ENCODE measurements around the gene B9D1. TPM values are rescaled to one million over a fixed set of nuclear protein-coding genes. Genes with fewer than 3 reads are reported as not detected.

Gene B9D1
- total and polyA plus RNA-seq, 2 experiments from 2014 or later, result 35.2 to 63.5 TPM

DNA sequence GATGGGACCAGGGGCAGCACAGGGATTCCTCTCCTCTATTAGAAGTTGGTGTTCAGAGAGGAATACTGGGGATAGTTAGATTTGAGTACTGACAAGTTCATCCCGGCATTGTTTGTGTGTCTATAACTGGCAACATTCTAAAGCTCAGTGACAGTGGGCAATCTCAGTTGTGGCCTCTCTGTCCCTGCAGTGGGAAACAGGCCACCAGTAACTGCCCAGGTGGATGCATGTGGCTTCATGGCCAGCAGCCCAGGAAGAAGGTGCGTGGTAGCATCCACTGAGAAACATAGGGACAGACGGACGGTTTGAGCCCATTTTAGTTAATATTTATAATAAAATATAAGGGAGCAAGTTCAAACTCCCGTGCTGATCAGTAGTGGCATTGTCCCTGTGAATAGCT, 51.5 kb downstream of the B9D1 start (continued):
- TF ChIP-seq, protein P1, sequence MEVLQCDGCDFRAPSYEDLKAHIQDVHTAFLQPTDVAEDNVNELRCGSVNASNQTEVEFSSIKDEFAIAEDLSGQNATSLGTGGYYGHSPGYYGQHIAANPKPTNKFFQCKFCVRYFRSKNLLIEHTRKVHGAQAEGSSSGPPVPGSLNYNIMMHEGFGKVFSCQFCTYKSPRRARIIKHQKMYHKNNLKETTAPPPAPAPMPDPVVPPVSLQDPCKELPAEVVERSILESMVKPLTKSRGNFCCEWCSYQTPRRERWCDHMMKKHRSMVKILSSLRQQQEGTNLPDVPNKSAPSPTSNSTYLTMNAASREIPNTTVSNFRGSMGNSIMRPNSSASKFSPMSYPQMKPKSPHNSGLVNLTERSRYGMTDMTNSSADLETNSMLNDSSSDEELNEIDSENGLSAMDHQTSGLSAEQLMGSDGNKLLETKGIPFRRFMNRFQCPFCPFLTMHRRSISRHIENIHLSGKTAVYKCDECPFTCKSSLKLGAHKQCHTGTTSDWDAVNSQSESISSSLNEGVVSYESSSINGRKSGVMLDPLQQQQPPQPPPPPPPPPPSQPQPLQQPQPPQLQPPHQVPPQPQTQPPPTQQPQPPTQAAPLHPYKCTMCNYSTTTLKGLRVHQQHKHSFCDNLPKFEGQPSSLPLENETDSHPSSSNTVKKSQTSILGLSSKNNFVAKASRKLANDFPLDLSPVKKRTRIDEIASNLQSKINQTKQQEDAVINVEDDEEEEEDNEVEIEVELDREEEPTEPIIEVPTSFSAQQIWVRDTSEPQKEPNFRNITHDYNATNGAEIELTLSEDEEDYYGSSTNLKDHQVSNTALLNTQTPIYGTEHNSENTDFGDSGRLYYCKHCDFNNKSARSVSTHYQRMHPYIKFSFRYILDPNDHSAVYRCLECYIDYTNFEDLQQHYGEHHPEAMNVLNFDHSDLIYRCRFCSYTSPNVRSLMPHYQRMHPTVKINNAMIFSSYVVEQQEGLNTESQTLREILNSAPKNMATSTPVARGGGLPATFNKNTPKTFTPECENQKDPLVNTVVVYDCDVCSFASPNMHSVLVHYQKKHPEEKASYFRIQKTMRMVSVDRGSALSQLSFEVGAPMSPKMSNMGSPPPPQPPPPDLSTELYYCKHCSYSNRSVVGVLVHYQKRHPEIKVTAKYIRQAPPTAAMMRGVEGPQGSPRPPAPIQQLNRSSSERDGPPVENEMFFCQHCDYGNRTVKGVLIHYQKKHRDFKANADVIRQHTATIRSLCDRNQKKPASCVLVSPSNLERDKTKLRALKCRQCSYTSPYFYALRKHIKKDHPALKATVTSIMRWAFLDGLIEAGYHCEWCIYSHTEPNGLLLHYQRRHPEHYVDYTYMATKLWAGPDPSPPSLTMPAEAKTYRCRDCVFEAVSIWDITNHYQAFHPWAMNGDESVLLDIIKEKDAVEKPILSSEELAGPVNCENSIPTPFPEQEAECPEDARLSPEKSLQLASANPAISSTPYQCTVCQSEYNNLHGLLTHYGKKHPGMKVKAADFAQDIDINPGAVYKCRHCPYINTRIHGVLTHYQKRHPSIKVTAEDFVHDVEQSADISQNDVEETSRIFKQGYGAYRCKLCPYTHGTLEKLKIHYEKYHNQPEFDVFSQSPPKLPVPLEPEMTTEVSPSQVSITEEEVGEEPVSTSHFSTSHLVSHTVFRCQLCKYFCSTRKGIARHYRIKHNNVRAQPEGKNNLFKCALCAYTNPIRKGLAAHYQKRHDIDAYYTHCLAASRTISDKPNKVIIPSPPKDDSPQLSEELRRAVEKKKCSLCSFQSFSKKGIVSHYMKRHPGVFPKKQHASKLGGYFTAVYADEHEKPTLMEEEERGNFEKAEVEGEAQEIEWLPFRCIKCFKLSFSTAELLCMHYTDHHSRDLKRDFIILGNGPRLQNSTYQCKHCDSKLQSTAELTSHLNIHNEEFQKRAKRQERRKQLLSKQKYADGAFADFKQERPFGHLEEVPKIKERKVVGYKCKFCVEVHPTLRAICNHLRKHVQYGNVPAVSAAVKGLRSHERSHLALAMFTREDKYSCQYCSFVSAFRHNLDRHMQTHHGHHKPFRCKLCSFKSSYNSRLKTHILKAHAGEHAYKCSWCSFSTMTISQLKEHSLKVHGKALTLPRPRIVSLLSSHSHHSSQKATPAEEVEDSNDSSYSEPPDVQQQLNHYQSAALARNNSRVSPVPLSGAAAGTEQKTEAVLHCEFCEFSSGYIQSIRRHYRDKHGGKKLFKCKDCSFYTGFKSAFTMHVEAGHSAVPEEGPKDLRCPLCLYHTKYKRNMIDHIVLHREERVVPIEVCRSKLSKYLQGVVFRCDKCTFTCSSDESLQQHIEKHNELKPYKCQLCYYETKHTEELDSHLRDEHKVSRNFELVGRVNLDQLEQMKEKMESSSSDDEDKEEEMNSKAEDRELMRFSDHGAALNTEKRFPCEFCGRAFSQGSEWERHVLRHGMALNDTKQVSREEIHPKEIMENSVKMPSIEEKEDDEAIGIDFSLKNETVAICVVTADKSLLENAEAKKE (CRISPR knock-in tag; IDR thresholded peaks at IDR 0.05), result no peak

DNA sequence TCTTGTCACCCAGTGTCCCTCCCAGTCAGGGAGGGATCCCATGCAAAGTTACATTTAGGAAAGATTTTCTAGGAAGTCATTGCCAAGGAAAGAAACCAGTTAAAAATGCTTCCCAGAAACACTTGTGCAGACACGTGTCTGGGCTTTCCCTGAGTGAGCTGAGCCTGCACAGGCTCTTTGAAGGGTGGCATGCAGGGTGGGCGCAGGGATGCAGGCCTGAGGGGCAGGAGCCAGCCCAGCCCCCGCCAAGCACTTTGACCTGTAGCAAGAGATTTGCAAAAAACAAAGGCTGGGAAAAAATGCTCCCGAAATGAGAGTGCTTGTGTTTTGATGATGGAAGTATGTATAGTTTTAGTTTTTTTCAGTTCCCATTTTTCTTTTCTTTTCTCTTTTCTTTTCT, 52.4 kb downstream of the B9D1 start:
- H3K27me3 ChIP-seq (ENCODE audit: insufficient read depth), result no peaks in the 10 kb centered on the region
- H3K36me3 ChIP-seq (ENCODE audit: insufficient read depth), result 0 out of 2 replicates have a peak, but pooled peaks cover 3% of the 10 kb centered on the region
- TF ChIP-seq ZNF114 (CRISPR knock-in tag; IDR thresholded peaks at IDR 0.05), result no peak
- H3K4me3 Mint-ChIP-seq, result no peak overlapping the region
- H3K4me1 ChIP-seq (ENCODE audit: insufficient read depth), result no peaks in the 10 kb centered on the region
- no peaks in the 10 kb centered on the region for H3K9me2 ChIP-seq (ENCODE audit: insufficient read depth)
- peaks cover 10% of the 10 kb centered on the region for H3K27me3 Mint-ChIP-seq (ENCODE audit: insufficient read depth, low read depth, poor library complexity)
- no peaks in the 10 kb centered on the region; the same call in 2 of the 3 replicates for H3K9me3 Mint-ChIP-seq
- H3K79me2 ChIP-seq (replicated peaks; ENCODE audit: insufficient read depth), result 0 out of 2 replicates have a peak, but pooled peaks cover 6% of the 10 kb centered on the region
- H3K4me2 ChIP-seq, result no peak overlapping the region
- no peak overlapping the region for H3K27ac Mint-ChIP-seq
- peaks cover 10% of the 10 kb centered on the region for H3K4me1 Mint-ChIP-seq
- ATAC-seq, result no peak
- H4K20me1 ChIP-seq (replicated peaks; ENCODE audit: insufficient read depth), result no peaks in the 10 kb centered on the region; the same call in 1 of the 2 replicates
- no peak overlapping the region for H3K27ac ChIP-seq (ENCODE audit: low read depth)
- no peak for DNase-seq (ENCODE audit: low spot score)
- no peak overlapping the region for H3K4me3 ChIP-seq
- H3K36me3 Mint-ChIP-seq (ENCODE audit: low read depth), result peaks cover 34% of the 10 kb centered on the region
- no peak overlapping the region for H2AFZ ChIP-seq
- H3F3A ChIP-seq (replicated peaks; ENCODE audit: low read depth), result no peaks in the 10 kb centered on the region

DNA sequence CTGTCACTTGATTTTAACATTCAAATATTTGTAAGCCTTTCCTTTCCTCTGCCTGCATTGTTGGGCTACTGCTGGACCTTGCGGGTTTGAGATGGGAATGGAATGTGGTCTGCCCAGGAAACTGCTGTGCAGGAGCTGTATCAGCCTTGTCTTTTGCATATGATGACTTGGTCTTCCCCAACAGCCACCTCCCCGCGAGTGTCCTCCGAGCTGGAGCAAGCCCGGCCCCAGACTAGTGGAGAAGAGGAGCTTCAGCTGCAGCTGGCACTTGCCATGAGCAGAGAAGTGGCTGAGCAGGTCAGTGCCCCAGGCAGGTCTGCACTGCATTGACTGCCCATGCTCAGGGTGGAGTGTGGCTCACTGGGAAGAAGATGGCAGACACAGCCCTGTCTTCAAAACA, 52.8 kb downstream of the B9D1 start:
- Histone ChIP-seq H4K20me1 (replicated peaks; ENCODE audit: insufficient read depth) (no peaks in the 10 kb centered on the region; the same call in 1 of the 2 replicates), H3K27ac (ENCODE audit: low read depth) (no peak overlapping the region), H3K4me1 (ENCODE audit: insufficient read depth) (no peaks in the 10 kb centered on the region), H3K36me3 (ENCODE audit: insufficient read depth) (0 out of 2 replicates have a peak, but pooled peaks cover 3% of the 10 kb centered on the region), H3K79me2 (replicated peaks; ENCODE audit: insufficient read depth) (0 out of 2 replicates have a peak, but pooled peaks cover 6% of the 10 kb centered on the region), H3K27me3 (ENCODE audit: insufficient read depth) (no peaks in the 10 kb centered on the region), H2AFZ (no peak overlapping the region), H3K4me2 (no peak overlapping the region), H3K9me2 (ENCODE audit: insufficient read depth) (no peaks in the 10 kb centered on the region), H3F3A (replicated peaks; ENCODE audit: low read depth) (no peaks in the 10 kb centered on the region), H3K4me3 (no peak overlapping the region)
- no peak for DNase-seq (ENCODE audit: low spot score)
- peak; percentile 49 for ATAC-seq
- H3K36me3 Mint-ChIP-seq (ENCODE audit: low read depth), result peaks cover 31% of the 10 kb centered on the region; the same call in 2 of the 3 replicates
- no peak overlapping the region for H3K4me3 Mint-ChIP-seq
- H3K27me3 Mint-ChIP-seq (ENCODE audit: insufficient read depth, low read depth, poor library complexity), result peaks cover 12% of the 10 kb centered on the region
- no peaks in the 10 kb centered on the region; the same call in 2 of the 3 replicates for H3K9me3 Mint-ChIP-seq
- peaks cover 10% of the 10 kb centered on the region for H3K4me1 Mint-ChIP-seq
- no peak overlapping the region for H3K27ac Mint-ChIP-seq
- TF ChIP-seq NANOG (IDR thresholded peaks at IDR 0.05; ENCODE audit: borderline replicate concordance) (no peak), EZH2phosphoT487 (IDR thresholded peaks at IDR 0.05; ENCODE audit: unreplicated experiment) (no peak), STAT1 (IDR thresholded peaks at IDR 0.05; ENCODE audit: unreplicated experiment) (no peak), EZH2 (IDR thresholded peaks at IDR 0.05; ENCODE audit: low read depth, unreplicated experiment) (no peak), ZNF114 (CRISPR knock-in tag; IDR thresholded peaks at IDR 0.05) (no peak)
- TF ChIP-seq, protein P2, sequence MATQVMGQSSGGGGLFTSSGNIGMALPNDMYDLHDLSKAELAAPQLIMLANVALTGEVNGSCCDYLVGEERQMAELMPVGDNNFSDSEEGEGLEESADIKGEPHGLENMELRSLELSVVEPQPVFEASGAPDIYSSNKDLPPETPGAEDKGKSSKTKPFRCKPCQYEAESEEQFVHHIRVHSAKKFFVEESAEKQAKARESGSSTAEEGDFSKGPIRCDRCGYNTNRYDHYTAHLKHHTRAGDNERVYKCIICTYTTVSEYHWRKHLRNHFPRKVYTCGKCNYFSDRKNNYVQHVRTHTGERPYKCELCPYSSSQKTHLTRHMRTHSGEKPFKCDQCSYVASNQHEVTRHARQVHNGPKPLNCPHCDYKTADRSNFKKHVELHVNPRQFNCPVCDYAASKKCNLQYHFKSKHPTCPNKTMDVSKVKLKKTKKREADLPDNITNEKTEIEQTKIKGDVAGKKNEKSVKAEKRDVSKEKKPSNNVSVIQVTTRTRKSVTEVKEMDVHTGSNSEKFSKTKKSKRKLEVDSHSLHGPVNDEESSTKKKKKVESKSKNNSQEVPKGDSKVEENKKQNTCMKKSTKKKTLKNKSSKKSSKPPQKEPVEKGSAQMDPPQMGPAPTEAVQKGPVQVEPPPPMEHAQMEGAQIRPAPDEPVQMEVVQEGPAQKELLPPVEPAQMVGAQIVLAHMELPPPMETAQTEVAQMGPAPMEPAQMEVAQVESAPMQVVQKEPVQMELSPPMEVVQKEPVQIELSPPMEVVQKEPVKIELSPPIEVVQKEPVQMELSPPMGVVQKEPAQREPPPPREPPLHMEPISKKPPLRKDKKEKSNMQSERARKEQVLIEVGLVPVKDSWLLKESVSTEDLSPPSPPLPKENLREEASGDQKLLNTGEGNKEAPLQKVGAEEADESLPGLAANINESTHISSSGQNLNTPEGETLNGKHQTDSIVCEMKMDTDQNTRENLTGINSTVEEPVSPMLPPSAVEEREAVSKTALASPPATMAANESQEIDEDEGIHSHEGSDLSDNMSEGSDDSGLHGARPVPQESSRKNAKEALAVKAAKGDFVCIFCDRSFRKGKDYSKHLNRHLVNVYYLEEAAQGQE (IDR thresholded peaks at IDR 0.05; ENCODE audit: unreplicated experiment), result no peak
- TF ChIP-seq, protein P3, sequence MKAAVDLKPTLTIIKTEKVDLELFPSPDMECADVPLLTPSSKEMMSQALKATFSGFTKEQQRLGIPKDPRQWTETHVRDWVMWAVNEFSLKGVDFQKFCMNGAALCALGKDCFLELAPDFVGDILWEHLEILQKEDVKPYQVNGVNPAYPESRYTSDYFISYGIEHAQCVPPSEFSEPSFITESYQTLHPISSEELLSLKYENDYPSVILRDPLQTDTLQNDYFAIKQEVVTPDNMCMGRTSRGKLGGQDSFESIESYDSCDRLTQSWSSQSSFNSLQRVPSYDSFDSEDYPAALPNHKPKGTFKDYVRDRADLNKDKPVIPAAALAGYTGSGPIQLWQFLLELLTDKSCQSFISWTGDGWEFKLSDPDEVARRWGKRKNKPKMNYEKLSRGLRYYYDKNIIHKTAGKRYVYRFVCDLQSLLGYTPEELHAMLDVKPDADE (IDR thresholded peaks at IDR 0.05), result no peak
